DND-41 (cell line): ENCODE measurements around the gene SMAD7.

Source experiments
- ATAC-seq: fragments of 200-7000 bp; cut with Tn5 transposase; 3 replicates; pipeline ENCODE4 v1.9.1; 2021; ENCODE audit warnings: low read depth; ENCODE audit not compliant: insufficient read depth
- DNase-seq: peaks from one replicate; pipeline ENCODE4 v3.0.0-alpha.2; 2020
- H2AFZ ChIP-seq: 2 replicates; pipeline ENCODE4 v1.6.0; 2012; ENCODE audit warnings: low read depth, low read length
- H3K27ac ChIP-seq: 2 replicates; pipeline ENCODE4 v1.5.1; 2012; ENCODE audit warnings: low read length, inconsistent platforms
- H3K27me3 ChIP-seq: fragments of 200-600 bp; sonication (generic); 2 replicates; pipeline ENCODE4 v1.6.0; 2012; ENCODE audit warnings: low read length, mild to moderate bottlenecking, inconsistent platforms; ENCODE audit not compliant: insufficient read depth, poor library complexity
- H3K36me3 ChIP-seq: 2 replicates; pipeline ENCODE4 v1.5.1; 2012; ENCODE audit warnings: low read length, inconsistent platforms; ENCODE audit not compliant: insufficient read depth
- H3K4me1 ChIP-seq: 2 replicates; pipeline ENCODE4 v1.5.1; 2012; ENCODE audit warnings: mild to moderate bottlenecking, low read length; ENCODE audit not compliant: insufficient read depth
- H3K4me2 ChIP-seq: 2 replicates; pipeline ENCODE4 v1.6.0; 2012; ENCODE audit warnings: mild to moderate bottlenecking, moderate library complexity, low read length, inconsistent platforms; ENCODE audit not compliant: insufficient read depth
- H3K4me3 ChIP-seq, 2 experiments: fragments of 200-600 bp in 1 of 2; shearing (Covaris generic) in 1 of 2; 2 replicates each; pipeline ENCODE4 v1.5.1; 2012 to 2016; ENCODE audit warnings: inconsistent platforms in 2 of 2, low read length in 2 of 2, mild to moderate bottlenecking in 2 of 2, low read depth in 1 of 2, moderate library complexity in 1 of 2
- H3K79me2 ChIP-seq: 2 replicates; pipeline ENCODE4 v1.6.0; 2012; ENCODE audit warnings: low read length, inconsistent platforms; ENCODE audit not compliant: insufficient read depth
- H3K9ac ChIP-seq: 2 replicates; pipeline ENCODE4 v1.6.0; 2012; ENCODE audit warnings: low read depth, mild to moderate bottlenecking, inconsistent platforms, low read length, moderate library complexity
- H3K9me3 ChIP-seq: 2 replicates; pipeline ENCODE4 v1.5.1; 2012; ENCODE audit warnings: low read length, moderate library complexity, mild to moderate bottlenecking, inconsistent platforms; ENCODE audit not compliant: insufficient read depth, severe bottlenecking
- H4K20me1 ChIP-seq: 2 replicates; pipeline ENCODE4 v1.6.0; 2012; ENCODE audit warnings: low read length; ENCODE audit not compliant: insufficient read depth
- CTCF ChIP-seq: IDR thresholded peaks from 2 replicates; pipeline ENCODE4 v1.5.1; 2012; ENCODE audit warnings: borderline replicate concordance, low read length, moderate library complexity, mild to moderate bottlenecking; ENCODE audit not compliant: poor library complexity, severe bottlenecking; ENCODE audit errors: extremely low read depth
- EZH2 ChIP-seq: IDR thresholded peaks from 3 replicates; pipeline ENCODE4 v1.6.1; 2012; ENCODE audit warnings: borderline replicate concordance, low read depth, mild to moderate bottlenecking, moderate library complexity, low read length, inconsistent platforms; ENCODE audit not compliant: severe bottlenecking

The SMAD7 gene

GRCh38 chr18:48959921-48960920, 9.5 kb upstream of the SMAD7 start:
- Histone ChIP-seq H3K4me3 (no peak overlapping the region), H3K9ac (no peak overlapping the region), H3K27me3 (no peaks in the 10 kb centered on the region), H3K9me3 (no peaks in the 10 kb centered on the region), H3K4me1 (peaks cover 3% of the 10 kb centered on the region), H4K20me1 (no peaks in the 10 kb centered on the region), H3K79me2 (no peaks in the 10 kb centered on the region), H2AFZ (no peak overlapping the region), H3K4me2 (no peak overlapping the region), H3K27ac (no peak overlapping the region), H3K36me3 (no peaks in the 10 kb centered on the region)
- DNase-seq: no peak
- no peak for TF ChIP-seq CTCF
- no peak for TF ChIP-seq EZH2
- no peak for ATAC-seq

GRCh38 chr18:48959551-48959920, 8.8 kb upstream of the SMAD7 start:
- TF ChIP-seq CTCF (no peak), EZH2 (no peak)
- H3K4me2 ChIP-seq: no peak overlapping the region
- H3K79me2 ChIP-seq: no peaks in the 10 kb centered on the region
- H3K4me3 ChIP-seq: no peak overlapping the region
- no peaks in the 10 kb centered on the region for H3K9me3 ChIP-seq
- ATAC-seq: no peak
- H3K36me3 ChIP-seq: no peaks in the 10 kb centered on the region
- no peak for DNase-seq
- no peak overlapping the region for H3K9ac ChIP-seq
- H3K27me3 ChIP-seq: no peaks in the 10 kb centered on the region
- H3K27ac ChIP-seq: no peak overlapping the region
- H2AFZ ChIP-seq: no peak overlapping the region
- H4K20me1 ChIP-seq: no peaks in the 10 kb centered on the region
- peaks cover 3% of the 10 kb centered on the region for H3K4me1 ChIP-seq

- no peaks in the 10 kb centered on the region for H4K20me1 ChIP-seq
- no peaks in the 10 kb centered on the region for H3K27me3 ChIP-seq
- no peak overlapping the region for H3K9ac ChIP-seq
- H3K4me1 ChIP-seq: peaks cover 3% of the 10 kb centered on the region
- TF ChIP-seq CTCF (no peak), EZH2 (no peak)
- no peaks in the 10 kb centered on the region for H3K36me3 ChIP-seq
- H2AFZ ChIP-seq: no peak overlapping the region
- H3K4me2 ChIP-seq: no peak overlapping the region
- H3K4me3 ChIP-seq: no peak overlapping the region
- no peak overlapping the region for H3K27ac ChIP-seq
- no peak for ATAC-seq
- no peaks in the 10 kb centered on the region for H3K9me3 ChIP-seq
- DNase-seq: no peak
- no peaks in the 10 kb centered on the region for H3K79me2 ChIP-seq
Observed at GRCh38 chr18:48958951-48959350, 8.2 kb upstream of the SMAD7 start.
